ENCODE data around the gene CSKMT.

CSKMT gene

GRCh38 chr11:62710001-62710345 is 44.9 kb downstream of the CSKMT start:
- no peak for TF ChIP-seq POLR2A (IDR thresholded peaks at IDR 0.05; ENCODE audit: low read depth, low read length)
- DNase-seq (ENCODE audit: insufficient read length, low spot score): no peak
- FAIRE-seq: no peak

GRCh38 chr11:62712276-62712812 is 47.2 kb downstream of the CSKMT start:
- no peak for FAIRE-seq
- no peak for TF ChIP-seq POLR2A (IDR thresholded peaks at IDR 0.05; ENCODE audit: low read depth, low read length)

GRCh38 chr11:62712861-62713260 is 47.7 kb downstream of the CSKMT start:
- FAIRE-seq (no peak), DNase-seq (ENCODE audit: insufficient read length, low spot score) (no peak)
- no peak for TF ChIP-seq POLR2A (IDR thresholded peaks at IDR 0.05; ENCODE audit: low read depth, low read length)

More at GRCh38 chr11:62712276-62712812, 47.2 kb downstream of the CSKMT start:
- no peak for DNase-seq (ENCODE audit: insufficient read length, low spot score)

GRCh38 chr11:62713343-62713742 is 48.2 kb downstream of the CSKMT start:
- DNase-seq (ENCODE audit: insufficient read length, low spot score) (no peak), FAIRE-seq (no peak)
- TF ChIP-seq POLR2A (IDR thresholded peaks at IDR 0.05; ENCODE audit: low read depth, low read length): no peak

GRCh38 chr11:62715150-62716130 is 50.3 kb downstream of the CSKMT start:
- DNase-seq (ENCODE audit: insufficient read length, low spot score) (no peak), FAIRE-seq (no peak)
- TF ChIP-seq POLR2A (IDR thresholded peaks at IDR 0.05; ENCODE audit: low read depth, low read length): no peak

GRCh38 chr11:62716206-62716605 is 51.1 kb downstream of the CSKMT start:
- DNase-seq (ENCODE audit: insufficient read length, low spot score) (no peak), FAIRE-seq (no peak)
- no peak for TF ChIP-seq POLR2A (IDR thresholded peaks at IDR 0.05; ENCODE audit: low read depth, low read length)

- DNase-seq (ENCODE audit: insufficient read length, low spot score) (no peak), FAIRE-seq (no peak)
- TF ChIP-seq POLR2A (IDR thresholded peaks at IDR 0.05; ENCODE audit: low read depth, low read length): no peak
Measured at GRCh38 chr11:62716816-62717215, 51.7 kb downstream of the CSKMT start.

All from H54 (cell line).